GM21447 (cell line): ENCODE results near the gene CHST11.
"Not testable (repeated sequence)": the region's sequence is repeated elsewhere in the genome, so short reads cannot be mapped to it uniquely, and the experiment has no call there.

Source experiments
- ATAC-seq: cut with Tn5 transposase; IDR thresholded peaks from one replicate; pipeline ENCODE4 v1.9.1; 2021; ENCODE audit not compliant: unreplicated experiment

The CHST11 gene

DNA sequence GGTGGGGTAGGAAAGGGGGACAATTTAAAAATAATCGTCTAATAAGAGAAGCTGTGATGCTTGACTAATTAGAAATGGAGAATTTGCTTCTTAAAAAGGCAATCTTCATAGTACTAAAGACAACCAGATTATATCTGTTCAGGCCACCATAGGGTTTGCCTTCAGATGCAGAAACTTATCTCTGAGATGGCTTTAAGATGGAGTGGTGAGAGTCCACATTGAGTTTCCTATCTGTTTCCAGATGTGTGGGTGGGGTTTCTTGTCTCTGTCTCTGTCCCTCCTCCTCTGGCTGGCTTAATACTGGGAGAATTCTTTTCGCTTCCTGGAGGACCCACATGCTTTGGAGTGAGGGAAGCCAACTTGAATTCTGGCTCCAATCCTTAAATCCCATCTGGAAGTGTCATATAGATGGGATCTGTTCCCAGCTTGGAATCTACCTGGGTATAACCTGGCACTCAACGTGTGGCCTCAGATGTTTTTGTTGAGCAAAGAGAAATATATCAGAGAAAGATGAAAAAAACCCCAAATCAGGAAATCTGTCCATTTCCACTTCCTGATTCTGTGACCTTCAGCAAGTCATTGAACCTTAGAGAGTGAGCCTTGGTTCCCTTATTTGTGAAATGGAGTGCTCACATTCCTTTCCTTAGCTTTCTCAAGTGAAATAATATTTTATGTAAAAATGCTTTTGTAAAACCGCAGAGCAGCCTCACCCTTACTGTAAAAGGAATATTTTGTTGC lies 66.4 kb downstream of the CHST11 start:
- no peak for ATAC-seq

DNA sequence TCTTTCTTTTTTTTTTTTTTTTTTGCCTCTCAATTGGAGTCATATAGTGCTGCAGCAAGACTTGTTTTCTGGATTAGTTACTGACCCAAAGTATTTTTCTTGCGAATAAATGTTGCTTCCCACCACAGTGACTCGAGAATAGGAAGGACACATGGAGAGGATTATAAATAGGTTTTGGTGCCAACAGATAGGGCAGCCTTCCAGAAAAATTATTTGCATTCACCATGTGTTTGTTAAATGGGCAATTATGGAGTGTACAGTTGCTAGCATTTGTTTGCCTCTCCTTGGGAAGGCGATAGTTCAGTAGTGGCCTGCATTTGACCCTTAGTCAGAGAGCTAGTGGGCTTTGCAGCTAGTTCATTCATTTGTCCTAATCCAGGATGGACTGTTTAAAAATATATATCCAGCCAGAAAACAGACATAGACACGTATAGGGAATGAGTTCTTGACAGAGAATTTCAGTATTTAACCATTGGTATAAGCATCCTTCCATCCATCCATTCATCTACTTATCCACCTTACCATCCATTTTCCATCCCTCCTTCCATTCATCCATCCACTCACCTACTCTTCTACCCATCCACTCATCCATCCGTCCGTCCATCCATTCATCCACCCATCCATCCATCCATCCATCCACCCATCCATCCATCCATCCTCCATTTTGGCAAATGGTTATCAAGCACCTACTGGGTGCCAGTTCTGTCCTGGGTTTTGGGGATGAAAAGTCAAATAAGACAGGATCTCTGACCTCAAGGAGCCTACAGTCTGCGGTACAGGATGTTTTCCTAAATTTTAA lies 67.5 kb downstream of the CHST11 start:
- ATAC-seq, result no peak

DNA sequence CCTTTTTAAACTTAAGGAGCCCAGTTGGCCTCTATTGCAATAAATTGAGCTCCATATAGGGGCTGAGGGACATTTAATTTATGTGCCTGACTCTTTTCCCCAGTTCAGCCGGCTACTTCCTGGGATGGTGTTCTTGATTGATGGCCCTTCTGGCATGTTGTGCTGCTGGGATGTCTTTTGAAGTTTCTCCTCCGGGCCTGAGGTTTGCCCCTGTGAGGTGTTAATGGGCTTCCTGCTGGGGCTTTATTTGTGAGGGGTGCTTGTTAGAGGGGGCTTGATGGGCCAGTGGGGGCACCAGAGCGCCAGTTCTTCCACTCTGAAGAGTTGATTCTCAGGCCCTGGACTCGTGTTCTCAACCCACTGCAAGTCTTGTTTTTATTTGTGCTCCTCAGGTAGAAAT lies 69.6 kb downstream of the CHST11 start:
- ATAC-seq, result no peak

DNA sequence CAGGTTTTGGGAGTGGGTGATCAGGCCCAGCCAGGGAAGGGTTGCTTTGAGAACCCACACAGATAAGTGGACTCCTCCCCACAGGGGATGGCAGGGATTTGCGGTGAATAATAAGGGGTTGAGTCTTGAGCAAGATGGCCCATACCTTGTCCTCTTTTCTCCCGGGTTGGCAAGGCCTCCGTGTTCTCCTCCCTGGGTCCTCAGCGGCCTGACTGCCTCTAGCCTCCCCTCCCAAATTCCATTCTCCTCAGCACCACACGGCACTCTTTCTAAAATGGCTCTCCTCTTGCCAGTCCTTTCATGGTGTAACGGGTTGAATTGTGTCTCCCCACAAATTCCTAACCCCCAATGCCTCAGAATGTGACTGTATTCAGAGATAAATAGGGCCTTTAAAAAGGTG lies 70.0 kb downstream of the CHST11 start:
- no peak for ATAC-seq

DNA sequence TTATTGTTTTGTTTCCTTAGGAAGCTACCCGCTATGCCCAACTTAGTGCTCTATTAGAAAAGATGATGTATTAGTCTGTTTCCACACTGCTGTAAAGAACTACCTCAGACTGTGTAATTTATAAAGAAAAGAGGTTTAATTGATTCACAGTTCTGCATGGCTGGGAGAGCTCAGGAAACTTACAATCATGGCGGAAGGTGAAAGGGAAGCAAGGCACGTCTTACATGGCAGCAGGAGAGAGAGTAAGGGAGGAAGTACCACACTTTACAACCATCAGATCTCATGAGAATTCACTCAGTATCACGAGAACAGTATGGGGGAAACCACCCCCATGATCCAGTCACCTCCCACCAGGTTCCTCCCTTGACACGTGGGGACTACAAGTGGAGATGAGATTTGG lies 70.9 kb downstream of the CHST11 start:
- ATAC-seq, result not testable (repeated sequence)

DNA sequence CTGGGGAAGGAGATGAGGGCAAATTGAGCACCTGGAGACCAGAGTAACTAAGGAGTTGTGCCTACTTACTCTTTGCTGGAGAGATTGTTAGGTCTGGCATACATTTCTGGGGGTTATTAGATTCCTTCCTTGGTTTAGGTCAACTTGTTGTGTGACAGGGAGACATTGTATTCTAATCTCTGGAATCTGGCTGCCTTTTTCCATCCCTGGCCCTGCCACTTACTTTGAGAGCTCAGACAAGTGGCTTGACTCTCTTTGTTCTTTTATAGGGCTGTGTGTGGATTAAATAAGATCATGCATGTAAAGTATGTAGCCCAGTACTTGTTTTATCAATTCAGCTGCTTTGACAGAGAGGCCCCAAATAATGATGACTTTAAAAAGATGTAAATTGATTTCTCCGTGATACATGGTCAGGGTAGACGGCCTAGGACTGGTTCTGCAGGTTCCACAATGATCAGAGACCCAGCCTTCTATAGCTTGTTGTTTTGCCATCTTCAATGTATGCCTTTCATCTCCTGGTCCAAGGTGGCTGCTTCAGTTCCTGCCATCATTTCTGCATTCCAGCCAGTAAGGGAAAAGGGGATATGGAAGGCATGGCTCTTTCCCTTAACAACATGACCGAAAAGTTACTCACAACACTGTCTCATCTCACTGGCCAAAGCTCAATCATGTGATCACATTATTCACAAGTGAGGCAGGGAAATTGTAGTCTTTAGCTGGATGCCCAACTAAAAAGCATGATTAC lies 72.6 kb downstream of the CHST11 start:
- no peak for ATAC-seq

GRCh38 chr12:104532636-104533035 lies 75.9 kb downstream of the CHST11 start:
- no peak for ATAC-seq

DNA sequence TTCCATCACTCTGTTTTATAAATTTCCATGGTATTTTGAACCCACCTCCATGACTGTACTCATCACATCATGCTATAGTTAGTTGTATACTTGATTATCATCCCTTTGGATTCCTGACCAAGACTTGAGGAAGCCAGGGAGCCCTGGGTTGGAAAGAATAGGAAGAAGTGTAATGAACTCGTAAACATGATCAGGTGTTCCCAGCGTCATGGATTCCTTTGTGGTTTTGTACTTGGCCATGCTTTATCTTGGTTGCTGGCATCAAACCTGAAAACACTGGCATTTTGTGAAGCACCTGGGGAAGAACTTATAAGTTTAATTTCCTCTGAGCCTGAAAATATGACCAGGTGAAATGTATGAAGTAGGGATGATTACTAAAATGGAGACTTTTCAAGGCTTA lies 76.4 kb downstream of the CHST11 start:
- ATAC-seq, result no peak

- ATAC-seq, result no peak
Observed at GRCh38 chr12:104534162-104534856, 77.6 kb downstream of the CHST11 start.

DNA sequence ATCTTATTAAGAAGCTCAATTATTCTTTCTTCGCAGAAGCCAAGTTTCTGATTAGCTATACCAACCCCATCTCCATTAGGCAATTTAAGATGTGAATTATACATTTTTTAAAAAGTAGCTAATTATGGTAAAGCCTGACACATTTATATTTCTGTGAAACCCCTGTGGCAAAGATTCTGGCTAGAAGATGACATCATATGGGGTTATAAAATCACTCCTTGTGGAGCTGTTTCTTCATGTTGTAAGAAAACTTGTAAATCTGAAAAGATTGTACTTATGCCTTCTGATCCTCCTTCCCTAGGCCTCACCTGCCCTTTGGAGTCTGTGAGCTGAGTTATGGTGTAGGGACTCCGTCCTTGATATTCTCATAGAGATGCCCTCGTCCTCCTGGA lies 78.1 kb downstream of the CHST11 start:
- no peak for ATAC-seq

DNA sequence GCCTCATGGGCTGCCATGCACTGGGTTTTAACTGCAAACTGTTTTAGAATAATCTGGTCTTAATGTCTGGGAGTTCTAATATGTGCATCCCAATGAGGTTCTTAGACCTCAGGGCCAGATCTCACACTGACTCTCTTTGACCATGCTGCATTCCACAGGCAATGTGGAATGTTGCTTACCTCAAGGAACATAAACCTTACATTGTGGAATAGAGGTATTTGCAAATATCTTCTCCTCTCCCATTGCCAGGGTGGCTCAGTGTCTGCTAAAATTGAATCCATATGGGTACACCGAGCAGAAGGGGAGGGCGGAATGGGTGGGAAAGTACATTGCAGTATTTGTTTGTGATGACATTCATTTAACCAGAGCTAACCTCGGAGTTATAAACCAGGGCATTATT lies 78.6 kb downstream of the CHST11 start:
- no peak for ATAC-seq

DNA sequence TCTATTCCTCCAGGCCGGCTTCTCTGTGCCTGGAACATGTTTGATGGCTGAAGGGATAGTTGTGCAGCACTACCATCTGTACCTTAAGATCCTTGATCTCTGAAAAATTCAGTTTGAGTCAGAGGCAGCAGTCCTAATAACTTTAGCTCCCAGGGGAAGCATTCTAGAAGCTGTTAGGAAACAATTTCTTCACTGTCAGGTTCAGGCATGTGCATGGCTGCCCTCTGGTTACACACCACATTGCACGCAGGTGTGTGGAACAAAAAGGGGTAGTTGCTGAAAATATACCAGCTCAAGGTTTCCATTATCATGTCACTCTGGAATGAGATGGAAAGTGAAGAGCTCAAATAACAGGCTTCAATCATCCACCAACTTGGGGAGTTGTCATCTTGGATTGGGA lies 80.1 kb downstream of the CHST11 start:
- ATAC-seq, result no peak

GRCh38 chr12:104538056-104538455 lies 81.3 kb downstream of the CHST11 start:
- ATAC-seq, result no peak

DNA sequence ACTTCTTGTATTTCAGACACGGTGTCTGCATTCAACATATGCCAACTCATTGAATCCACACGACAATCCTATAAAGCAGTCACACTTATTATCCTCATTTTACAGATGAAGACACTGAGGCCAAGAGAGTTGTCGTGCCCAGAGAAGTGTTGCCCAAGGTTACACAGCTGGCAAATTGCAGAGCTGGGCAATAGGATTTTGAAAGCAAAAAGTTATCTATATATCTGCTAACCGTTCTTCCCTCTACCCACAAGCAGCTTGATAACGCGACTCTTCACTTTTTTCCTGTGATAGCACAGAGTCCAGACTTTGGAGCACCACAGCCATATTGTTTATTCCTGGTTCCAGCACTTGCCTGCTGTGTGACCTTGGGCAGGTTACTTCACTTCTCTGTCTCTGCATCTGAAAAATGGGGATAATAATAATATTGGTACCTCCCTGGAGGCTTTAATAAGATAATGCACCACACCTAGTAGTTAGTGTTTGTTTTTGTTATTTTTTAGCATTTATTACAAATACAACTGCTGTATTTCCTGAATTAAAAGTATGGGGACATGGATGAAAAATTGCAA lies 82.2 kb downstream of the CHST11 start:
- ATAC-seq, result no peak

GRCh38 chr12:104544836-104545235 lies 88.1 kb downstream of the CHST11 start:
- no peak for ATAC-seq

GRCh38 chr12:104546575-104546974 lies 89.8 kb downstream of the CHST11 start:
- ATAC-seq, result no peak

DNA sequence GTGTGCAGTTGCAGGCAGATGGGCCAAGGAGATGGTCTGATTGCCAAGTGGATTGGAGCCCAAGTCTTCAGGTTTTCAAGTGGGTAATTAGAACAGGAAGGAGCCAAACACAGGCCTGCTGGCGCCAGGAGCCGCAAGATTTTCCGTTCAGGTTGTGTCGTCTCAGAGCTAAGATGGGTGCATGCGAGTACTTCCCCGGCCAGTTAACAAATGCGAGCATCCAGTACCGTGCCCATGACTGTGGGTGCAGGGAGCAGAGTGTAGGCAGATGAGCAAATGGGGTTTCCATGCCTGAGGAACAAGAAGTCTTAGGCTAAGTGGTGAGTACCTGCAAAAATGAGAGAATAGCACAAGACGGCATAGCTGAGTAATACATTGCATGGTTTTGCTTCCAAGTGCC lies 90.5 kb downstream of the CHST11 start:
- ATAC-seq, result no peak

DNA sequence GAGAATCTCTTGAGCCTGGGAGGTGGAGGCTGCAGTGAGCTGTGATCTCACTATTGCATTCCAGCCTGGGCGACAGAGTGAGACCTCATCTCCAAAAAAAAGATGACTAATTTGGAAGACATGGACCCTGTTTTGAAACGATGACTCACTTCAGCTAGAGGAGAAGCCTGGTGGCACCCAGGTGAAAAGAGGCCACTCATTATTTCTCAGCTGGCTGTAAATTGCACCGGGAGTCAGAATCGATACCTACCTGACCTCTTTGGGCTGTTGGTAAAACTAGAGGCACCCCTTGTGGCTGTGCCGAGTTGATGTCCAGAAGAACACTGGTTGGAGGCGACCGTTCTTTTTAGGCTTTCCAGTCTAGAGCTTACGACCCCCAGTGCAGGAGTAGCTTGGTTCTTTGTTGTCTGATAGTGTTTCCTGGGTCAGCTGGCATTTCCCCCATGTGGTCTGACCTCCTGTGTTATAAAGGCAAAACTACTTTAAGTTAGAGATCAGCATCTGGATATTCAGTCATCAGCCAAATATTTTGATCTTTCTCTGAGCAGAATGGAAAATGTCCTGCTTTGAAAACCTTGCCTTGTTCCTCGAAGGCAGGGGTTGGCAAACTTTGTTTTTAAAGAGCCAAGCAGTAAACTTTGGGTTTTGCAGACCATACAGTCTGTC lies 93.2 kb downstream of the CHST11 start:
- no peak for ATAC-seq

- ATAC-seq, result no peak
Observed at GRCh38 chr12:104551313-104551931, 94.7 kb downstream of the CHST11 start.

GRCh38 chr12:104553421-104553820 lies 96.7 kb downstream of the CHST11 start:
- ATAC-seq, result no peak
